Adrenal gland (tissue), 5 donors: ENCODE data around the gene CSNK1G1.

Experiments
- CTCF ChIP-seq, 6 experiments: fragments of 450-650 bp in 4 of 6; fragments of 200-600 bp in 2 of 6; sonication (generic) in 1 of 6; IDR thresholded peaks; 1 replicate in 5 of 6; 2 replicates in 1 of 6; pipeline versions ENCODE4 v1.5.1 to v1.8.0; 2016 to 2021; ENCODE audit warnings: antibody characterized with exemption in 6 of 6, mild to moderate bottlenecking in 2 of 6, moderate library complexity in 1 of 6
- POLR2A ChIP-seq, 2 donors: fragments of 450-650 bp; IDR thresholded peaks; one replicate each; pipeline ENCODE4 v1.6.1; 2017; ENCODE audit warnings: antibody characterized with exemption in 2 of 2, mild to moderate bottlenecking in 2 of 2, moderate library complexity in 1 of 2
- donor health status: DM: no; HTN: no; CAD: no.

DNA sequence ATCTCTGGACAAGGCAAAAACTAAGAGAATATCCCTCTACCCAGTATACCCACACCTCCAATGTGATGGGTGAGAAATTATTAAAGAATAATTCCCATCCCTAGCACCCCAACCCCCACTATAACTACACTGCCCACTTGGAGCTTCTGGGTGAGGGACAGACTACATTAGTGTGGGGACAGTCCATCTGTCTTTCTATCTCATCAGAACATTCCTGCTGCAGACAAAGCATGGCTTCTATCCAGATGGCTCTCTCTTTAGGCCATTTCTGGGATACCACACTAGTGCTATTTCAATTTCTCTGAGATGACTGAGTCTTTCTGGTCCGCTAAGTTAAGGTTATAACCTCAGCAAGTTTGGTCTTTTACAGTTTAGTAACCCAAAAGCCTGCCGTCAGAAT is 6.6 kb downstream of the CSNK1G1 start:
- TF ChIP-seq CTCF (IDR thresholded peaks at IDR 0.05) (no peak), POLR2A (IDR thresholded peaks at IDR 0.05) (no peak)
